Epithelial cell of esophagus (primary cell): ENCODE results near the gene FAM174B.

ENCODE experiments used
- DNase-seq: peaks from one replicate; pipeline ENCODE4 v3.0.0; 2010; ENCODE audit warnings: low read depth
- H3K4me3 ChIP-seq: 2 replicates; pipeline ENCODE4 v1.5.1; 2011; ENCODE audit warnings: mild to moderate bottlenecking, low read length, control low read depth
- TF ChIP-seq, protein P1 (sequence below): IDR thresholded peaks from 2 replicates; pipeline ENCODE4 v1.5.1; 2011; ENCODE audit warnings: low read depth, mild to moderate bottlenecking, low read length, control low read depth, inconsistent platforms; ENCODE audit not compliant: insufficient read depth; ENCODE audit errors: missing control alignments

Gene FAM174B

DNA sequence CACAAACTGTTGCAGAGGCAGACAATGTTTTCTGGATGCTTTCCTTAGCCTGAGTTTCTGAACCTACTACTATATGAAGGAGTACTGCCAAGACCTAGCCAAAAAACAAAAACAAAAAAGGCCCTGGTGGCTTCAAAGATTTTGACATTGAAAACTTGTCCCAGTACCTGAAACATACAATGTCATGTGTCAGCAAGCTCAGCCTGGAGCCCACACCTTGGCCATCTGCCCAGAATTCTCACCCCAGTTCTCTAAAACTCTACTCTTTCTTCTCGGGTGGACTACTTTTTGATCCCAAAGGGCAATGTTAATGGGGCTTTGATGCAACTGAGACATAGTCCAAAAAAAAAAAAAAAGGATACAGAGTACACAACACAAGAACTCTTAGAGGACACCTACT lies 81.4 kb downstream of the FAM174B start:
- TF ChIP-seq, protein P1, sequence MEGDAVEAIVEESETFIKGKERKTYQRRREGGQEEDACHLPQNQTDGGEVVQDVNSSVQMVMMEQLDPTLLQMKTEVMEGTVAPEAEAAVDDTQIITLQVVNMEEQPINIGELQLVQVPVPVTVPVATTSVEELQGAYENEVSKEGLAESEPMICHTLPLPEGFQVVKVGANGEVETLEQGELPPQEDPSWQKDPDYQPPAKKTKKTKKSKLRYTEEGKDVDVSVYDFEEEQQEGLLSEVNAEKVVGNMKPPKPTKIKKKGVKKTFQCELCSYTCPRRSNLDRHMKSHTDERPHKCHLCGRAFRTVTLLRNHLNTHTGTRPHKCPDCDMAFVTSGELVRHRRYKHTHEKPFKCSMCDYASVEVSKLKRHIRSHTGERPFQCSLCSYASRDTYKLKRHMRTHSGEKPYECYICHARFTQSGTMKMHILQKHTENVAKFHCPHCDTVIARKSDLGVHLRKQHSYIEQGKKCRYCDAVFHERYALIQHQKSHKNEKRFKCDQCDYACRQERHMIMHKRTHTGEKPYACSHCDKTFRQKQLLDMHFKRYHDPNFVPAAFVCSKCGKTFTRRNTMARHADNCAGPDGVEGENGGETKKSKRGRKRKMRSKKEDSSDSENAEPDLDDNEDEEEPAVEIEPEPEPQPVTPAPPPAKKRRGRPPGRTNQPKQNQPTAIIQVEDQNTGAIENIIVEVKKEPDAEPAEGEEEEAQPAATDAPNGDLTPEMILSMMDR: no peak
- no peak for DNase-seq

DNA sequence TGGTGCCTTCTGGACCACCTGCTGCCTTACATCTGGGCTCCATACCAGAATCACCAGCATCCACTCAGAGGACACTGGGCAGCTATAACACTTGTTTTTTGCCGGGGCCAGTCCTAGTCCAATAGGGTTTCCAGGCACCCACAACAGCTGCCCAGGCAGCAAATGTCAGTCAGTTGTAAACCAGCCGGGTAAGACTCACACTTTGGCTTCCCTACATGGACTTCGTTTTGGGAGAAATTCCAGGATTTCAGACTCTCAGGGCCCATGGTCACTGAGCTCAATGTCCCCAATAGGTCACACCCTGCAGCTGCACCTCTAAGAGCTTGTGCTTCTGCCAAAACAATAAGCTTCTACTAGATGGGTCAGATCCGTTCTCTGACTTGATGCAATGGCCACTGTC lies 83.8 kb downstream of the FAM174B start:
- TF ChIP-seq, protein P1: no peak
- H3K4me3 ChIP-seq: no peak overlapping the region
- DNase-seq: no peak

More for the DNA sequence above, 81.4 kb downstream of the FAM174B start:
- no peak overlapping the region for H3K4me3 ChIP-seq

DNA sequence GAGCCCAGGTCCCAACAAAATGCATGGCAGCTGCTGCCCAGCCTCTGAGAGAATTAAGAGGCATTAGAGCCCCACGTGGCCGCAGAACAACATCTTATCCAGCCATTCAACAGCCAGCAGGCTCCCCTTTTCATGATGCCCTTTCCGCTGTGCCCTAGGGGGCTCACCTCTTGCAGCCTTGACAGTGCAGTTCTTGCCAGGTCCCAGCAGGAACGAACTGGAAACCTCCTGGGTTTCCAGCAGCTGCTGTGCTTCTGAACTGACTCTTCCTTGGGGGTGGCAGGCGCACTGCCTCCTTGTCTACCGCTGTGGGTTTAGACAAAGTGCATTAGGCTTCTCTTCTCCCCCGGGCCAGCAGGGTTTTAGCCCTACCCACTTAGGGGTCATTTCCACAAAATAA lies 85.2 kb downstream of the FAM174B start:
- DNase-seq: no peak
- H3K4me3 ChIP-seq: no peak overlapping the region
- TF ChIP-seq, protein P1: no peak

DNA sequence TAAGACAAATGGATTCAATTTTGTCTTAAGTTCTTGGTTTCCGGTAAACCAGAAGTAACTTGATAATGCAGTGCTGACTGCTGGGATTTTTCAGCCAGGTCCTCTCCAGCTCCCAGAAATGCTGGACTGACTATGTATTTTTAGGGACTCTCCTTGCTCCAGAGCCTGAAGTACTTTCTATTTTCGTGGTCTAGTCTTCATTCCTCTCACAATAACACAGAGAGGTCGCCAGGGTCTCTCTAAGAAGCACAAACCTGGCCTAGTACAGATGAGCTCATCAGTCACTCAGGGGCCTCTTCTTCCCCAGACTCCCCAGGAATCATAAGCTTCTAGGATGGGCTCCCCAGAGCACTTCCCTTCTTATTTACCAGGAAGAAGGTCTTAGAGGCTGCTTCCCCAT lies 85.8 kb downstream of the FAM174B start:
- H3K4me3 ChIP-seq: no peak overlapping the region
- no peak for DNase-seq
- TF ChIP-seq, protein P1: no peak
